Measurements from ENCODE around the gene ISG15. TPM values are rescaled to one million over a fixed set of nuclear protein-coding genes. Genes with fewer than 3 reads are reported as not detected.

Gene ISG15
- total and polyA plus RNA-seq, 2 of the 13 experiments (the other 11 are each of a cell fraction or from before 2014, with no cell fraction given), result 42.1 to 54.9 TPM

DNA sequence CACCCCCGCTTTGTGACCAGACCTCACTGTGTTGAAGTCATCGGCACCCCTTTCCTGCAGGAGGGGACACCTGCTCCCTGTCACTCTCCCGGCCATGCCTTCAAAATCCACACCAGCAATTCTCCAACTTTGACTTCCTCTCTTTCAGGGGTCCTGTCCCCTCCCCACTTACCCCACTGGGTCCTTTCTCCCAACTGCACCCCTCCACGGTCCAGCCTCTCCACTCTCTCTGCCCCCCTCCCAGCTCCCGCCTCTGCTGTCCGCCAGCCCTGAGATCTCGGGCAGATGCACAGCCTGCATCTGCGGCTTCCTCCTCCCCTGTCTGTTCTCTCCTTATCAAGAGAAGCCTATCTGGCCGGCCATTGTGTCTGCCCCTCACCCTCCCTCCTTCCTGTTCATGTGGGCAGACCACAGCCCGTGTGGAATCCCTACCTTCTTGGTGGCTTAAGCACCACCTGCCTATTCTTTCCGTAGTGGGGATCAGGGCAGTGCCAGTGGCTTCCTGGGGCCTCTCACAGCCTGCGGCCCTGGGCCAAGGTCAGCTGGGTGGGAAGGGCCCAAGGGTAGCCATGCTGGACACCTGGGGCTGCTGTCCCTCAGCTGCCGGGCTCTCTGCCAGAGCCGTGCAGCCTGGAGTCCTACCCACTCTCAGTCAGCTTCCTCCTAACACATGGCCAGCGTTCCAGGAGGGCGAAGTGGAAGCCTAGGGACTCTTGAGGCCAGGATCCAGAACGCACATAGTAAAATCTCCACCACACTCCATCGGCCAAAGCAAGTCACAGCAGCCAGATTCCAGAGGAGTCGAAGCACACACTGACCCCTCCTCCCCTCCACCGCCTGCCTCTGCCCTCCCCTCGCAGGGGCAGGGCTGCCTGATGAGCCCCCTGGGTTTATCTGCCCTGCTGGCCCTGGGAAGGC, 8.3 kb upstream of the ISG15 start (continued):
- TF ChIP-seq, protein P1, sequence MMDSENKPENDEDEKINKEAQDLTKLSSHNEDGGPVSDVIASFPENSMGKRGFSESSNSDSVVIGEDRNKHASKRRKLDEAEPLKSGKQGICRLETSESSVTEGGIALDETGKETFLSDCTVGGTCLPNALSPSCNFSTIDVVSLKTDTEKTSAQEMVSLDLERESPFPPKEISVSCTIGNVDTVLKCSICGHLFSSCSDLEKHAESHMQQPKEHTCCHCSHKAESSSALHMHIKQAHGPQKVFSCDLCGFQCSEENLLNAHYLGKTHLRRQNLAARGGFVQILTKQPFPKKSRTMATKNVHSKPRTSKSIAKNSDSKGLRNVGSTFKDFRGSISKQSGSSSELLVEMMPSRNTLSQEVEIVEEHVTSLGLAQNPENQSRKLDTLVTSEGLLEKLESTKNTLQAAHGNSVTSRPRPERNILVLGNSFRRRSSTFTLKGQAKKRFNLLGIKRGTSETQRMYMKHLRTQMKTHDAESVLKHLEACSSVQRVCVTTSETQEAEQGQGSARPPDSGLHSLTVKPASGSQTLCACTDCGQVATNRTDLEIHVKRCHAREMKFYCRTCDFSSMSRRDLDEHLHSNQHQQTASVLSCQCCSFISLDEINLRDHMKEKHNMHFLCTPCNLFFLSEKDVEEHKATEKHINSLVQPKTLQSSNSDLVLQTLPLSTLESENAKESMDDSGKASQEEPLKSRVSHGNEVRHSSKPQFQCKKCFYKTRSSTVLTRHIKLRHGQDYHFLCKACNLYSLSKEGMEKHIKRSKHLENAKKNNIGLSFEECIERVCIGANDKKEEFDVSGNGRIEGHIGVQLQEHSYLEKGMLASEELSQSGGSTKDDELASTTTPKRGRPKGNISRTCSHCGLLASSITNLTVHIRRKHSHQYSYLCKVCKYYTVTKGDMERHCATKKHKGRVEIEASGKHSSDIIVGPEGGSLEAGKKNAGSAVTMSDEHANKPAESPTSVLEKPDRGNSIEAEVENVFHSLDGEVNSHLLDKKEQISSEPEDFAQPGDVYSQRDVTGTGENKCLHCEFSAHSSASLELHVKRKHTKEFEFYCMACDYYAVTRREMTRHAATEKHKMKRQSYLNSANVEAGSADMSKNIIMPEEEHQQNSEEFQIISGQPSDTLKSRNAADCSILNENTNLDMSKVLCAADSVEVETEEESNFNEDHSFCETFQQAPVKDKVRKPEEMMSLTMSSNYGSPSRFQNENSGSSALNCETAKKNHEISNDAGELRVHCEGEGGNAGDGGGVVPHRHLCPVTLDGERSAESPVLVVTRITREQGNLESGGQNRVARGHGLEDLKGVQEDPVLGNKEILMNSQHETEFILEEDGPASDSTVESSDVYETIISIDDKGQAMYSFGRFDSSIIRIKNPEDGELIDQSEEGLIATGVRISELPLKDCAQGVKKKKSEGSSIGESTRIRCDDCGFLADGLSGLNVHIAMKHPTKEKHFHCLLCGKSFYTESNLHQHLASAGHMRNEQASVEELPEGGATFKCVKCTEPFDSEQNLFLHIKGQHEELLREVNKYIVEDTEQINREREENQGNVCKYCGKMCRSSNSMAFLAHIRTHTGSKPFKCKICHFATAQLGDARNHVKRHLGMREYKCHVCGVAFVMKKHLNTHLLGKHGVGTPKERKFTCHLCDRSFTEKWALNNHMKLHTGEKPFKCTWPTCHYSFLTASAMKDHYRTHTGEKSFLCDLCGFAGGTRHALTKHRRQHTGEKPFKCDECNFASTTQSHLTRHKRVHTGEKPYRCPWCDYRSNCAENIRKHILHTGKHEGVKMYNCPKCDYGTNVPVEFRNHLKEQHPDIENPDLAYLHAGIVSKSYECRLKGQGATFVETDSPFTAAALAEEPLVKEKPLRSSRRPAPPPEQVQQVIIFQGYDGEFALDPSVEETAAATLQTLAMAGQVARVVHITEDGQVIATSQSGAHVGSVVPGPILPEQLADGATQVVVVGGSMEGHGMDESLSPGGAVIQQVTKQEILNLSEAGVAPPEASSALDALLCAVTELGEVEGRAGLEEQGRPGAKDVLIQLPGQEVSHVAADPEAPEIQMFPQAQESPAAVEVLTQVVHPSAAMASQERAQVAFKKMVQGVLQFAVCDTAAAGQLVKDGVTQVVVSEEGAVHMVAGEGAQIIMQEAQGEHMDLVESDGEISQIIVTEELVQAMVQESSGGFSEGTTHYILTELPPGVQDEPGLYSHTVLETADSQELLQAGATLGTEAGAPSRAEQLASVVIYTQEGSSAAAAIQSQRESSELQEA (CRISPR knock-in tag; IDR thresholded peaks at IDR 0.05; ENCODE audit: not compliant biosample characterization), result no peak
- TF ChIP-seq GABPA (IDR thresholded peaks at IDR 0.05; ENCODE audit: low read depth, low read length), result no peak
- TF ChIP-seq GABPA (CRISPR knock-in tag; IDR thresholded peaks at IDR 0.05; ENCODE audit: low read depth), result no peak
- TF ChIP-seq ELF1 (CRISPR knock-in tag; IDR thresholded peaks at IDR 0.05), result peak; percentile 56; the same call in 1 of the 2 replicates
- TF ChIP-seq ZNF782 (CRISPR knock-in tag; IDR thresholded peaks at IDR 0.05; ENCODE audit: borderline replicate concordance), result peak; percentile 82; the same call in 1 of the 2 replicates
- TF ChIP-seq, protein P2, sequence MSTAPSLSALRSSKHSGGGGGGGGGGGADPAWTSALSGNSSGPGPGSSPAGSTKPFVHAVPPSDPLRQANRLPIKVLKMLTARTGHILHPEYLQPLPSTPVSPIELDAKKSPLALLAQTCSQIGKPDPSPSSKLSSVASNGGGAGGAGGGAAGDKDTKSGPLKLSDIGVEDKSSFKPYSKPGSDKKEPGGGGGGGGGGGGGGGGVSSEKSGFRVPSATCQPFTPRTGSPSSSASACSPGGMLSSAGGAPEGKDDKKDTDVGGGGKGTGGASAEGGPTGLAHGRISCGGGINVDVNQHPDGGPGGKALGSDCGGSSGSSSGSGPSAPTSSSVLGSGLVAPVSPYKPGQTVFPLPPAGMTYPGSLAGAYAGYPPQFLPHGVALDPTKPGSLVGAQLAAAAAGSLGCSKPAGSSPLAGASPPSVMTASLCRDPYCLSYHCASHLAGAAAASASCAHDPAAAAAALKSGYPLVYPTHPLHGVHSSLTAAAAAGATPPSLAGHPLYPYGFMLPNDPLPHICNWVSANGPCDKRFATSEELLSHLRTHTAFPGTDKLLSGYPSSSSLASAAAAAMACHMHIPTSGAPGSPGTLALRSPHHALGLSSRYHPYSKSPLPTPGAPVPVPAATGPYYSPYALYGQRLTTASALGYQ (CRISPR knock-in tag; IDR thresholded peaks at IDR 0.05), result no peak
- no peak for TF ChIP-seq SRSF1 (optimal IDR thresholded peaks at IDR 0.05; ENCODE audit: low read depth, low read length)
- no peak for TF ChIP-seq TSC22D2 (CRISPR knock-in tag; IDR thresholded peaks at IDR 0.05; ENCODE audit: borderline replicate concordance)
- 0 out of 2 replicates have a peak, but pooled peaks have one; percentile 18 for TF ChIP-seq ZNF614 (CRISPR knock-in tag; IDR thresholded peaks at IDR 0.05; ENCODE audit: borderline replicate concordance)
- TF ChIP-seq GATA4 (IDR thresholded peaks at IDR 0.05; ENCODE audit: borderline replicate concordance, low read depth), result no peak
- TF ChIP-seq ZNF589 (CRISPR knock-in tag; conservative IDR thresholded peaks at IDR 0.05), result no peak
- TF ChIP-seq ZBTB7A (CRISPR knock-in tag; IDR thresholded peaks at IDR 0.05), result peak; percentile 83
- no peak for TF ChIP-seq ZNF20 (CRISPR knock-in tag; IDR thresholded peaks at IDR 0.05)
- no peak for TF ChIP-seq KLF9 (CRISPR knock-in tag; IDR thresholded peaks at IDR 0.05; ENCODE audit: low read depth)

Data from HepG2 (cell line).